Upper lobe of left lung (tissue), 4 donors: ENCODE measurements around the gene AP3S2.

Experiments
- CTCF ChIP-seq, 6 experiments: fragments of 450-650 bp in 4 of 6; fragments of 200-600 bp in 2 of 6; sonication (generic) in 2 of 6; IDR thresholded peaks; one replicate each; pipeline ENCODE4 v1.5.1; 2016 to 2019; ENCODE audit warnings: antibody characterized with exemption in 6 of 6
- EP300 ChIP-seq, 4 donors: sonication (generic); formaldehyde crosslinking; IDR thresholded peaks; one replicate each; pipeline ENCODE4 v1.5.1; 2017; ENCODE audit warnings: antibody characterized with exemption in 4 of 4, control low read depth in 2 of 4

DNA sequence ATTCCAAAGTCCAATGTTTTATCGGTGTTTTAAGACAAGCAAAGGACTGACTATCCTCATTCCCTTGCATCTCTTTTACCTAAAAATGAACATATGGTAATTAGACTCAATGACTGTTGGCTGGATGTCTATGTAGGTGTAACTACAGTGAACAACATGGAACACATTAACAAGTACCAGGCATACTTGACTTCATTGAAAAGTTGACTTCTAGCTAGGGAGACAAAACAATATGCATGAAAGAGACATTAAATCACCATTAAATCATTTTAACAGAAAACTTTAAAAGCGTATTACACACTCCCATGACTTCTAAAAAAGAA, 44.9 kb downstream of the AP3S2 start:
- TF ChIP-seq CTCF (IDR thresholded peaks at IDR 0.05) = no peak
- TF ChIP-seq EP300 (IDR thresholded peaks at IDR 0.05) = no peak
